H1 (cell line): ENCODE measurements around the gene RBM25. TPM values are rescaled to one million over a fixed set of nuclear protein-coding genes. Genes with fewer than 3 reads are reported as not detected.
A peak's percentile ranks its signal among the peaks of the same experiment; 100 is the strongest.

Experiments used
- CTCF ChIA-PET: fragments of 300-600 bp; sonication (Branson Sonifier 250); formaldehyde crosslinking; loops from one replicate; lab custom pipeline; 2021; ENCODE audit not compliant: partially characterized antibody; lab: Charles Lee
- POLR2A ChIA-PET: fragments of 300-600 bp; sonication (Branson Sonifier 250); formaldehyde crosslinking; loops from one replicate; lab custom pipeline; 2021; ENCODE audit warnings: inconsistent platforms; ENCODE audit not compliant: partially characterized antibody; lab: Charles Lee
- DNase-seq, 2 experiments: peaks; one replicate each; pipeline versions ENCODE4 v3.0.0 to v3.0.0-alpha.2; 2010 to 2022; ENCODE audit warnings: low spot score in 2 of 2, low read depth in 1 of 2, mixed read lengths in 1 of 2
- FAIRE-seq: peaks from 2 replicates; lab custom pipeline; 2011; peaks lifted over from hg19 to GRCh38; lab: Jason Lieb, UNC
- H2AFZ ChIP-seq: 2 replicates; pipeline ENCODE4 v1.8.1; 2012; ENCODE audit warnings: low read length, inconsistent platforms
- H2AK5ac ChIP-seq: 2 replicates; pipeline ENCODE4 v1.6.1; 2013; ENCODE audit warnings: low read depth, low read length
- H2BK120ac ChIP-seq: replicated peaks from 2 replicates; pipeline ENCODE3; 2013; ENCODE audit warnings: low read depth, low read length, inconsistent platforms
- H2BK12ac ChIP-seq: 2 replicates; pipeline ENCODE4 v1.6.1; 2013; ENCODE audit warnings: low read depth, low read length
- H2BK15ac ChIP-seq: 2 replicates; pipeline ENCODE4 v1.6.1; 2013; ENCODE audit warnings: low read length
- H2BK20ac ChIP-seq: 2 replicates; pipeline ENCODE4 v1.6.1; 2013; ENCODE audit warnings: low read length
- H2BK5ac ChIP-seq: 2 replicates; pipeline ENCODE4 v1.6.1; 2013; ENCODE audit warnings: low read depth, low read length
- H3K14ac ChIP-seq: 2 replicates; pipeline ENCODE4 v1.6.1; 2013; ENCODE audit warnings: inconsistent platforms; ENCODE audit not compliant: insufficient read length
- H3K18ac ChIP-seq: 2 replicates; pipeline ENCODE4 v1.6.1; 2013; ENCODE audit warnings: low read length; ENCODE audit errors: extremely low read depth
- H3K23ac ChIP-seq: 2 replicates; pipeline ENCODE4 v1.6.1; 2013; ENCODE audit warnings: inconsistent platforms; ENCODE audit not compliant: insufficient read length
- H3K23me2 ChIP-seq: 2 replicates; pipeline ENCODE4 v1.6.1; 2013; ENCODE audit warnings: low read depth, low read length
- H3K27ac ChIP-seq: 2 replicates; pipeline ENCODE4 v1.6.1; 2011; ENCODE audit warnings: low read depth, low read length, inconsistent platforms
- H3K27me3 ChIP-seq, 4 experiments: replicated peaks in 1 of 4; 1 replicate in 1 of 4; 2 replicates in 3 of 4; pipeline versions ENCODE4 v1.6.1 to v1.8.1; 2011 to 2013; ENCODE audit warnings: low read length in 3 of 4, mild to moderate bottlenecking in 3 of 4, inconsistent platforms in 2 of 4, mixed read lengths in 2 of 4, moderate library complexity in 1 of 4; ENCODE audit not compliant: control insufficient read depth in 3 of 4, insufficient read depth in 3 of 4; ENCODE audit errors: extremely low read depth in 1 of 4
- H3K36me3 ChIP-seq, 4 experiments: 2 replicates each; pipeline versions ENCODE4 v1.6.1 to v1.8.1; 2011 to 2013; ENCODE audit warnings: mild to moderate bottlenecking in 4 of 4, low read length in 3 of 4, moderate library complexity in 2 of 4, control low read depth in 1 of 4, inconsistent platforms in 1 of 4; ENCODE audit not compliant: insufficient read depth in 4 of 4, control insufficient read depth in 2 of 4
- H3K4ac ChIP-seq: replicated peaks from 2 replicates; pipeline ENCODE3; 2013; ENCODE audit warnings: low read length, low read depth, mixed read lengths, inconsistent platforms; ENCODE audit not compliant: insufficient read length
- H3K4me1 ChIP-seq, 4 experiments: replicated peaks in 1 of 4; 1 replicate in 1 of 4; 2 replicates in 3 of 4; pipeline versions ENCODE4 v1.6.1 to v1.8.1; 2011 to 2013; ENCODE audit warnings: low read length in 3 of 4, inconsistent platforms in 2 of 4, mixed read lengths in 1 of 4; ENCODE audit not compliant: insufficient read depth in 4 of 4, control insufficient read depth in 3 of 4
- H3K4me2 ChIP-seq, 2 experiments: 2 replicates each; pipeline versions ENCODE4 v1.6.1 to v1.8.1; 2011 to 2013; ENCODE audit warnings: low read depth in 2 of 2, low read length in 2 of 2, control low read depth in 1 of 2, inconsistent platforms in 1 of 2, mild to moderate bottlenecking in 1 of 2; ENCODE audit not compliant: insufficient read depth in 1 of 2
- H3K4me3 ChIP-seq, 4 experiments: fragments of 200-600, 300-600 bp in 1 of 4; sonication (generic), shearing (Covaris generic), sonication (Bioruptor Twin) in 1 of 4; 2 replicates each; pipeline versions ENCODE4 v1.5.1 to v1.8.1; 2011 to 2016; ENCODE audit warnings: low read length in 4 of 4, low read depth in 3 of 4, control low read depth in 2 of 4, inconsistent platforms in 2 of 4, mild to moderate bottlenecking in 2 of 4, mixed read lengths in 1 of 4, moderate library complexity in 1 of 4; ENCODE audit not compliant: insufficient read depth in 2 of 4; ENCODE audit errors: extremely low read depth in 1 of 4
- H3K56ac ChIP-seq: replicated peaks from 2 replicates; pipeline ENCODE3; 2013; ENCODE audit warnings: low read depth, mild to moderate bottlenecking, mixed read lengths, low read length, inconsistent platforms; ENCODE audit not compliant: insufficient read length
- H3K79me1 ChIP-seq: 2 replicates; pipeline ENCODE4 v1.6.1; 2013; ENCODE audit warnings: low read depth, low read length, control low read depth
- H3K79me2 ChIP-seq, 2 experiments: 2 replicates each; pipeline versions ENCODE4 v1.6.1 to v1.8.1; 2012 to 2013; ENCODE audit warnings: low read length in 2 of 2, mild to moderate bottlenecking in 2 of 2, inconsistent platforms in 1 of 2; ENCODE audit not compliant: insufficient read depth in 2 of 2, control insufficient read depth in 1 of 2
- H3K9ac ChIP-seq, 4 experiments: replicated peaks in 1 of 4; 1 replicate in 1 of 4; 2 replicates in 3 of 4; pipeline versions ENCODE4 v1.6.1 to v1.8.1; 2011 to 2013; ENCODE audit warnings: low read depth in 3 of 4, low read length in 3 of 4, control low read depth in 2 of 4, mild to moderate bottlenecking in 2 of 4, moderate library complexity in 2 of 4, inconsistent platforms in 1 of 4; ENCODE audit errors: extremely low read depth in 1 of 4
- H3K9me3 ChIP-seq, 2 experiments: 2 replicates each; pipeline versions ENCODE4 v1.6.1 to v1.8.1; 2012 to 2013; ENCODE audit warnings: mild to moderate bottlenecking in 2 of 2, moderate library complexity in 2 of 2, control low read depth in 1 of 2, inconsistent platforms in 1 of 2, low read depth in 1 of 2, low read length in 1 of 2, mixed read lengths in 1 of 2; ENCODE audit not compliant: insufficient read depth in 2 of 2
- H4K20me1 ChIP-seq, 2 experiments: replicated peaks in 1 of 2; 2 replicates each; pipeline versions ENCODE3 to v1.8.1; 2011 to 2013; ENCODE audit warnings: inconsistent platforms in 2 of 2, low read length in 2 of 2, mild to moderate bottlenecking in 1 of 2; ENCODE audit not compliant: insufficient read depth in 2 of 2, control insufficient read depth in 1 of 2
- H4K5ac ChIP-seq: 2 replicates; pipeline ENCODE4 v1.6.1; 2013; ENCODE audit warnings: low read length, low read depth, mixed read lengths, inconsistent platforms; ENCODE audit not compliant: insufficient read length
- H4K8ac ChIP-seq: 2 replicates; pipeline ENCODE4 v1.8.0; 2013; ENCODE audit warnings: mild to moderate bottlenecking, moderate library complexity, low read length, inconsistent platforms; ENCODE audit not compliant: insufficient read depth; ENCODE audit errors: extremely low read depth
- H4K91ac ChIP-seq: replicated peaks from 2 replicates; pipeline ENCODE3; 2013; ENCODE audit warnings: low read length, mixed read lengths, inconsistent platforms; ENCODE audit not compliant: insufficient read length
- BACH1 ChIP-seq: IDR thresholded peaks from 2 replicates; pipeline ENCODE4 v1.6.1; 2012; ENCODE audit warnings: low read length, improper control_type of control experiment
- BRCA1 ChIP-seq: IDR thresholded peaks from 2 replicates; pipeline ENCODE4 v1.6.1; 2012; ENCODE audit warnings: low read depth, low read length, improper control_type of control experiment
- CHD2 ChIP-seq: IDR thresholded peaks from 2 replicates; pipeline ENCODE4 v1.6.1; 2012; ENCODE audit warnings: low read length, improper control_type of control experiment
- E2F6 ChIP-seq: IDR thresholded peaks from 2 replicates; pipeline ENCODE4 v1.6.1; 2012; ENCODE audit warnings: inconsistent platforms
- EP300 ChIP-seq, 2 experiments: IDR thresholded peaks; 1 replicate in 1 of 2; 2 replicates in 1 of 2; pipeline ENCODE4 v1.6.1; 2011 to 2012; ENCODE audit warnings: low read depth in 2 of 2, low read length in 2 of 2, mild to moderate bottlenecking in 2 of 2, borderline replicate concordance in 1 of 2, inconsistent platforms in 1 of 2, moderate library complexity in 1 of 2
- FOSL1 ChIP-seq: IDR thresholded peaks from 2 replicates; pipeline ENCODE4 v1.6.1; 2011; ENCODE audit warnings: mild to moderate bottlenecking, low read depth, low read length, moderate library complexity; ENCODE audit not compliant: insufficient read depth
- SAP30 ChIP-seq: fragments of 300-600 bp; sonication (generic); IDR thresholded peaks from 2 replicates; pipeline ENCODE4 v1.7.1; 2012; ENCODE audit warnings: low read length, moderate library complexity, mild to moderate bottlenecking, inconsistent platforms; ENCODE audit not compliant: insufficient read depth, insufficient replicate concordance
- TBP ChIP-seq: IDR thresholded peaks from 2 replicates; pipeline ENCODE4 v1.6.1; 2011; ENCODE audit warnings: low read depth, low read length, improper control_type of control experiment
- WGBS, 2 experiments: shearing (Covaris generic) in 1 of 2; methylation state at CpG; one replicate each; pipeline versions ENCODE4 v1.1.6 to v1.1.7; 2013 to 2015; ENCODE audit warnings: low lambda C conversion rate in 2 of 2, mixed read lengths in 2 of 2, inconsistent platforms in 1 of 2, low coverage in 1 of 2, missing lambda C conversion rate in 1 of 2; ENCODE audit not compliant: insufficient replicate concordance in 2 of 2, insufficient coverage in 1 of 2, insufficient read length in 1 of 2; ENCODE audit errors: extremely low coverage in 1 of 2, missing lambda C conversion rate in 1 of 2; 5-methylcytosine and 5-hydroxymethylcytosine counted together
- polyA plus RNA-seq, 7 experiments: library from polyadenylated mRNA; depleted of rRNA in 3 of 7; stranded (reverse) in 5 of 7; unstranded in 2 of 7; fragments of >200 nt in 5 of 7; fragments of 200-250 nt in 2 of 7; gene quantifications; 1 replicate in 5 of 7; 2 replicates in 1 of 7; 4 replicates in 1 of 7; pipeline versions ENCODE4 v1.2.1 to v1.2.3, GENCODE V29; 2011 to 2013; ENCODE audit warnings: missing spikeins in 2 of 7, mixed read lengths in 2 of 7
- total RNA-seq: library from RNA; stranded (reverse); fragmentation: NEBNext Ultra II Directional; extraction: Animal tissue kit (Norgen Biotek cat#: 25700); gene quantifications from 2 replicates; pipeline ENCODE4 v1.2.1, GENCODE V29; 2021

Gene RBM25
- total and polyA plus RNA-seq, 2 of the 8 experiments (the other 6 are each of a cell fraction or from before 2014, with no cell fraction given) = 25.6 to 134 TPM

GRCh38 chr14:73125746-73126145, 67.4 kb downstream of the RBM25 start:
- Histone ChIP-seq H3K18ac (no peak overlapping the region), H2AK5ac (no peak overlapping the region), H3K23ac (no peak overlapping the region), H2BK5ac (no peak overlapping the region), H3K4ac (no peak overlapping the region), H3K9me3 (no peaks in the 10 kb centered on the region), H3K27ac (no peak overlapping the region), H2AFZ (no peak overlapping the region), H4K91ac (no peak overlapping the region), H3K23me2 (no peaks in the 10 kb centered on the region), H3K27me3 (no peaks in the 10 kb centered on the region), H3K4me2 (peak overlapping the region; percentile 25 to 32), H2BK15ac (no peak overlapping the region), H4K8ac (no peak overlapping the region), H3K4me1 (peaks cover 3 to 18% (median 10%) of the 10 kb centered on the region in 4 experiments), H4K20me1 (peaks cover 3 to 10% of the 10 kb centered on the region in 2 experiments), H3K79me1 (no peaks in the 10 kb centered on the region; the same call in none of the 2 replicates)
- FAIRE-seq = peak; percentile 42
- no peak for DNase-seq
- ChIA-PET POLR2A (interaction anchor here (0.6 to 8.7 kb wide), 13 partner anchors 8 to 592 kb away, joined by 3 to 57 read pairs (median 4); partner anchors contain the start of genes PSEN1 and RBM25), CTCF (interaction anchor here (0.6 to 1.9 kb wide), 4 partner anchors 11 to 419 kb away, joined by 3 to 9 read pairs (median 4); partner anchors contain the start of gene PSEN1)
- 36% methylated on average over 3 of the region's 3 CpGs; no CpG with 5 or more reads in 1 of the 2 experiments for WGBS, 2 experiments
- TF ChIP-seq E2F6 = no peak
- no peak for TF ChIP-seq FOSL1
- TF ChIP-seq EP300 (IDR thresholded peaks at IDR 0.05; ENCODE audit: borderline replicate concordance in 1 of 2, low read depth in 2 of 2, low read length in 2 of 2) = no peak
- TF ChIP-seq CHD2 = 0 out of 2 replicates have a peak, but pooled peaks have one; percentile 13
- no peak for TF ChIP-seq BACH1
- TF ChIP-seq SAP30 = no peak
- no peak for TF ChIP-seq BRCA1
- TF ChIP-seq TBP = no peak
- TF ChIP-seq, all 59 proteins: peak for 1
- Histone ChIP-seq H4K5ac (peak overlapping the region; percentile 70), H2BK120ac (no peak overlapping the region), H3K36me3 (peaks cover 0 to 20% (median 7%) of the 10 kb centered on the region in 4 experiments; a peak in 3 of 8 replicates), H3K4me3 (peak overlapping the region in 1 of 4 experiments; percentile 6; a peak in 1 of 8 replicates), H3K9ac (no peak overlapping the region), H2BK12ac (no peak overlapping the region; the same call in 1 of the 2 replicates), H3K14ac (no peak overlapping the region), H3K79me2 (no peaks in the 10 kb centered on the region), H3K56ac (no peak overlapping the region), H2BK20ac (no peak overlapping the region)
